Activated CD8-positive, alpha-beta memory T cell treated with anti-CD3 and anti-CD28 coated beads for 4 hours (primary cell): ENCODE results near the gene HLF.

ENCODE experiments used
- DNase-seq, 2 donors: peaks; one replicate each; pipeline ENCODE4 v3.0.0-alpha.2; 2020; ENCODE audit warnings: low read depth in 2 of 2

Gene HLF

GRCh38 chr17:55308613-55309391, 44.0 kb downstream of the HLF start:
- DNase-seq, result no peak

- DNase-seq, result no peak
Measured at GRCh38 chr17:55311767-55312375, 47.1 kb downstream of the HLF start.

DNA sequence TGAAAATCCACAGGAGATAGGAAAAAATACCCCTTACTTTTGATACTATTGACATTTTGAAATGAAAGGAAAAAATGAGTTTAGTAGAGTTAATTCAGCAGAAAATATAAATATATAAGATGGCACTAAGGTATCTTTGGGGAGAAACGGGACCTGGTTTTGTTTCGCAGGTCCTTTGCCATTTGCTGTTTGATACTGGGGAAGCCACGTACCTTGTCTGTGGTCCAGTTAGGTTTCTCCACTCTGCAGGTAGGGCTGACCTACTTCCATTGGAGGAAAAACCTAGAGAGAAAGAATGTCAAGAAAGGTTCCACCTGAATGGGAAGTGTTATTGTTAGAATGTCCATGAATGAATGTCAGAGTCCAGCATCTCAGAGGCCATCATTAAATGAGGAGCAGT, 48.1 kb downstream of the HLF start:
- DNase-seq, result no peak

DNA sequence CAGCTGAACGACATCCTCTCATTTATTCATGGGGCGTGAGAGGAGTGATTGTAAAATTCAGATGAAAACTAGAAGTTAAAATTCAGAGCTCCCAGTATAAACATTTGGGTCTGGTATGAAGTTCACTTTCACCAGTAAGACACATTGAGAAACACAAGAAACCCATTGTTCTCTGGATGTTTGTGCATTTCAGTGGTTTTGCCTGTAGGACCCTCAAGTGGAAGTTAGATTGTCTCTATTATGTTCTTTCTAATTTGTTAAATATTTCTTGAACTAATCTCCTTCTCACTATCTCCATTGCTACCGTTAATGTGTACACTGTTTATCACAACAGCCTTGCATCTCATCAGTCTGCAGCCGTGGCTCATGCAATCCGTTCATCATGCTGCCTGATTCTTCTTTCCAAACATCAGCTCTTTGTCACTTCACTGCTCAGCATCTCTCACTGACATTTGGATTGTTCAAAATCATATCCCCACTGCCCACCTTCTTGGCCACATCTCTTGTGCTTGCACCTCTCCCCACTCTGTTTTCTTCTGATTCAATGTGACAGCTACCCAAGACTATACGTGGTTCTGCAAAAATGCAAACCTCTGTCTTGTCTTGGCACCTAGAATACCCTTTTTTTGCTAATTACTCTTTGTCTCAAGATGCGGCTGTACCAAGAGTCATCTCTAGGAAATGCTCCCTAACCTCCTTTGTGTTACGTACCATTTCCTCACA, 49.5 kb downstream of the HLF start:
- no peak for DNase-seq

DNA sequence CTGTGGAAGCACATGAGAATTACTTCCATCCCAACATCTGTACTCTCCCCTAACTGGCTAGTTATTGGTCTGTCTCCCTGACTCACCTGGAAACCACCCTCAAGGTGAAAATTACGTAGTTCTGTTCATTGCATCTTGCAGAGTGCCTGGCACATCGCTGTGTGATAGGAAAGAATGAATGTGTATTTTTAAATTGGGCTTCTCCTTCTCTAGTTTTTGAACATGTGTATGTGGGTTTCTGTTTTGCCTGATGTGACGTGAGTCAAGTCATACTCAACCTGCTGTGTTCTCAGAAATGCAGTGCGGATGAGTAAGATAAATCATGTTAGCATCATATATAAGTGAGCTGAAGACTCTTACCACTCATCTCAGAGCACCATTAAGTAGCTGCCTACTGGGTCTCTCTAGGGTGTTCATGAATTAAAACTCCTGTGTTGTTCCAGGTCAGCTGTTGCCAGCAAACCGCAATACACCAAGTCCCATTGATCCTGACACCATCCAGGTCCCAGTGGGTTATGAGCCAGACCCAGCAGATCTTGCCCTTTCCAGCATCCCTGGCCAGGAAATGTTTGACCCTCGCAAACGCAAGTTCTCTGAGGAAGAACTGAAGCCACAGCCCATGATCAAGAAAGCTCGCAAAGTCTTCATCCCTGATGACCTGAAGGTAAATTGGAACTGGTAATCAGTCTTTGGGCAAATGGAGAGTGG, 50.2 kb downstream of the HLF start:
- DNase-seq, result no peak

- DNase-seq, result no peak
Measured at GRCh38 chr17:55316499-55316898, 51.7 kb downstream of the HLF start.

DNA sequence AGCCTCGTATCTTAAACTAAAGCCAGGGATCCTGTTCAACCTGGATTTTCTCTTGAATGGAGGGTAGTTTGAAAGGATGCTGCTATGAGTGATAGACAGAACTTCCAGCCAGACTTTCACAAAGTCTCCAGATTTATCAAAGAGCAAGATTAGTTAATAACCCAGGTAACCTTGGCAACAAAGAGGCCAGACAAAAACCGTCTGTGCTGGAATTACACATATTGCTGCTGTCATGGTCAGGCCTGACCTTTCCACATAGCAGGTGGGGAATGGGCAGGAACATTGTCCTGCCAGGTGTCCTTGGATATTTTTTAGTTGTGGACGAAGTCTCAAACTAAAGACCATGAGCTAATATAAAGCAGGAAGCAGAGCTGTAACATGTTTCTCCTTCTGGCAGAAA, 52.5 kb downstream of the HLF start:
- DNase-seq, result no peak

- no peak for DNase-seq
Measured at GRCh38 chr17:55318081-55318480, 53.3 kb downstream of the HLF start.

GRCh38 chr17:55318715-55319487, 54.1 kb downstream of the HLF start:
- DNase-seq, result no peak

DNA sequence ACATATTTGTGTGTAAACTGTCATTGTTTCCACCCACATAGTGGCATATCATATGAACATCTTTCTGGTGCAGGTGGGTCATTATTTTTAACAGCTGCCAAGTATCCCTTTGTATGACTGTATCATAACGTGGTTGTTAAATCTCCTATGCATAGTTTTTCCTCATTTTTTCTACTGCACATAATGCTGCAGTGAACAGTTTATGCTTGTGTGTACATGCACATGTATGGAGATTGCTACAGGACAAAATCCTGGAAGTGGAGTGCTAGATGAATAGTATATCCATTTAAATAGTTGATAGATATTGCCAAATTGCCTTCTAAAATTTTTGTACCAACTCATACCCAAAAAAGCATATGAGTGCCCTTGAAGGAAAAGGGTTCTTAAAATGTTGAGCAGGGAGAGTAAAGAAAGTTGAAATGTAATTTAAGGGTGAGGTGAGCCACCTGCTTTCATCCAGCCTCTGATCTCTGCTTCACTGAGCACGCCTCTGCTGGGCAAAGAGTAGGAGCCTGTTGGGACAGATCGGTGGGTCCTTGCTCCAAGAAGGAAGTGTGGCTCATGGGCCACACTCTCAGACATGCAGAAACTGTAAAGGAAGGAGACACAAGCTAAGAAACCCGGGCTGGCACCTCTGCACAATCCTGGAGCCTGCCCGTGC, 55.3 kb downstream of the HLF start:
- DNase-seq, result no peak

DNA sequence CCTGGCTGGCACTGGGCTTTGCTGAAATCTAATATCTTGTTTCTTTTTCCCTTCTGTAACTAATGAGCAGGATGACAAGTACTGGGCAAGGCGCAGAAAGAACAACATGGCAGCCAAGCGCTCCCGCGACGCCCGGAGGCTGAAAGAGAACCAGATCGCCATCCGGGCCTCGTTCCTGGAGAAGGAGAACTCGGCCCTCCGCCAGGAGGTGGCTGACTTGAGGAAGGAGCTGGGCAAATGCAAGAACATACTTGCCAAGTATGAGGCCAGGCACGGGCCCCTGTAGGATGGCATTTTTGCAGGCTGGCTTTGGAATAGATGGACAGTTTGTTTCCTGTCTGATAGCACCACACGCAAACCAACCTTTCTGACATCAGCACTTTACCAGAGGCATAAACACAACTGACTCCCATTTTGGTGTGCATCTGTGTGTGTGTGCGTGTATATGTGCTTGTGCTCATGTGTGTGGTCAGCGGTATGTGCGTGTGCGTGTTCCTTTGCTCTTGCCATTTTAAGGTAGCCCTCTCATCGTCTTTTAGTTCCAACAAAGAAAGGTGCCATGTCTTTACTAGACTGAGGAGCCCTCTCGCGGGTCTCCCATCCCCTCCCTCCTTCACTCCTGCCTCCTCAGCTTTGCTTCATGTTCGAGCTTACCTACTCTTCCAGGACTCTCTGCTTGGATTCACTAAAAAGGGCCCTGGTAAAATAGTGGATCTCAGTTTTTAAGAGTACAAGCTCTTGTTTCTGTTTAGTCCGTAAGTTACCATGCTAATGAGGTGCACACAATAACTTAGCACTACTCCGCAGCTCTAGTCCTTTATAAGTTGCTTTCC, 56.0 kb downstream of the HLF start:
- DNase-seq, result no peak

DNA sequence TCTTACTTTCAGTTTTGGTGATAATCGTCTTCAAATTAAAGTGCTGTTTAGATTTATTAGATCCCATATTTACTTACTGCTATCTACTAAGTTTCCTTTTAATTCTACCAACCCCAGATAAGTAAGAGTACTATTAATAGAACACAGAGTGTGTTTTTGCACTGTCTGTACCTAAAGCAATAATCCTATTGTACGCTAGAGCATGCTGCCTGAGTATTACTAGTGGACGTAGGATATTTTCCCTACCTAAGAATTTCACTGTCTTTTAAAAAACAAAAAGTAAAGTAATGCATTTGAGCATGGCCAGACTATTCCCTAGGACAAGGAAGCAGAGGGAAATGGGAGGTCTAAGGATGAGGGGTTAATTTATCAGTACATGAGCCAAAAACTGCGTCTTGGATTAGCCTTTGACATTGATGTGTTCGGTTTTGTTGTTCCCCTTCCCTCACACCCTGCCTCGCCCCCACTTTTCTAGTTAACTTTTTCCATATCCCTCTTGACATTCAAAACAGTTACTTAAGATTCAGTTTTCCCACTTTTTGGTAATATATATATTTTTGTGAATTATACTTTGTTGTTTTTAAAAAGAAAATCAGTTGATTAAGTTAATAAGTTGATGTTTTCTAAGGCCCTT, 56.8 kb downstream of the HLF start:
- DNase-seq, result no peak

GRCh38 chr17:55322453-55322985, 57.8 kb downstream of the HLF start:
- DNase-seq, result no peak

DNA sequence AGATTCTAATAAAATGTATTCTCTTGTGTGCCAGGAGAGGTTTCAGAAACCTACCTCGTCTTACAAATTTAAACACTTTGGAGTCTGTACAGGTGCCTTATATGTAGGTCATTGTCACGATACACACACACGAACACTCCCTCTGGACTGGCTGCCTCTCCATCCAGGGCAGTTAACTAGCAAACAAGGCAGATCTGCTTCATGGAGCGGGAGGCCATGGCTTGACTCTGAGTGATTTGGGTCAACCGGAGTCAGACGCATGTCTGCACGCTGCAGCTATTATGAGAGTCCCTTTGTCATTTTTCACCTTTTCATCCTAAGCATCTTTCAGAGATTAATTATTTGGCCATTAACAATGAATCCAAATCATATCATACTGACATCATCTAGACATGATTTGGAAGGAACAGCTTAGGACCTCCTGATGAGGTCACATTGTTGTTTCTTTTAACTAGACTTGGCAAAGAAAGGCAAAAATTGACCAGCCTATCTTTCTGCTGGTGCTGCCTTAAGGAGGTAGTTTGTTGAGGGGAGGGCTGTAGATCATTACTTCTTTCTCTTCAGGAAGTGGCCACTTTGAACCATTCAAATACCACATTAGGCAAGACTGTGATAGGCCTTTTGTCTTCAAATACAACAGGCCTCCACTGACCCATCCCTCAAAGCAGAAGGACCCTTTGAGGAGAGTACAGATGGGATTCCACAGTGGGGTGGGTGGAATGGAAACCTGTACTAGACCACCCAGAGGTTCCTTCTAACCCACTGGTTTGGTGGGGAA, 58.9 kb downstream of the HLF start:
- DNase-seq, result no peak

- DNase-seq, result no peak
Measured at GRCh38 chr17:55324296-55324978, 59.7 kb downstream of the HLF start.

DNA sequence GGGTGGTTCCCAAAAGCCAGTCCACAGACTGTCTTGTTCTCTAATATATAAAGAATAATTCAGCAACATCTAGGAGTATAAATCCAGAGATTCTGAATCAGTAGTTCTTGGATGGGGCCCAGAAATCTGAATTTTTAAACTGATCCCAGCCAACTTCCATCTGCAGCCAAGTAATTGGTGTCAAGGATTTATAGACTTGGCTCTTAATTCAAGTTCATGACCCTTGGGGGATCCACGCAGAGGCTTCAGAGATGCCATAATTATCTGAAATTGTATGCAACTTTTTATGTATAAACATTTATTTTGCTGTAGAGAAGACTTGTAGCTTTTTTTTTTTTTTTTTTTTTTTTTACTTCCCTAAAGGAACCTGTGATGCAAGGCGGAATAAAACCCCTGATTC, 60.6 kb downstream of the HLF start:
- no peak for DNase-seq

GRCh38 chr17:55326030-55326429, 61.3 kb downstream of the HLF start:
- DNase-seq, result no peak
